ENCODE results near the gene HLA-E. TPM values are rescaled to one million over a fixed set of nuclear protein-coding genes. Genes with fewer than 3 reads are reported as not detected.

Gene HLA-E
- total and polyA plus RNA-seq, 2 experiments from 2014 or later = 15.6 to 36.0 TPM

DNA sequence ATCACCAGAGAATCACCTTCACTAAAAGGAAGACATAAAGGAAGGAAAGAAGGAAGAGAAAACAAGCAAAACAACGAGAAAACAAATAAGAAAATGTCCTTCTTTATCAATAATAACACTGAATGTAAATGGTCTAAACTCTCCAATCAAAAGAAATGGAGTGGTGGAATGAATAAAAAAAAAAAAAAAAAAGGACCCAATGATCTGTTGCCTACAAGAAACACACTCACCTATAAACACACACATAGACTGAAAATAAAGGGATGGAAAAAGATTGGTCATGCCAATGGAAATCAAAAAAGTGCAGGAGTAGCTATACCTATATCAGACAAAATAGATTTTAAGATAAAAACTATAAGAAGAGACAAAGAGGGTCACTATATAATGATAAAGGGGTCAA lies 30.2 kb upstream of the HLA-E start (continued):
- TF ChIP-seq, protein P1, sequence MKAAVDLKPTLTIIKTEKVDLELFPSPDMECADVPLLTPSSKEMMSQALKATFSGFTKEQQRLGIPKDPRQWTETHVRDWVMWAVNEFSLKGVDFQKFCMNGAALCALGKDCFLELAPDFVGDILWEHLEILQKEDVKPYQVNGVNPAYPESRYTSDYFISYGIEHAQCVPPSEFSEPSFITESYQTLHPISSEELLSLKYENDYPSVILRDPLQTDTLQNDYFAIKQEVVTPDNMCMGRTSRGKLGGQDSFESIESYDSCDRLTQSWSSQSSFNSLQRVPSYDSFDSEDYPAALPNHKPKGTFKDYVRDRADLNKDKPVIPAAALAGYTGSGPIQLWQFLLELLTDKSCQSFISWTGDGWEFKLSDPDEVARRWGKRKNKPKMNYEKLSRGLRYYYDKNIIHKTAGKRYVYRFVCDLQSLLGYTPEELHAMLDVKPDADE (IDR thresholded peaks at IDR 0.05) = no peak
- no peak for TF ChIP-seq STAT1 (IDR thresholded peaks at IDR 0.05; ENCODE audit: unreplicated experiment)

DNA sequence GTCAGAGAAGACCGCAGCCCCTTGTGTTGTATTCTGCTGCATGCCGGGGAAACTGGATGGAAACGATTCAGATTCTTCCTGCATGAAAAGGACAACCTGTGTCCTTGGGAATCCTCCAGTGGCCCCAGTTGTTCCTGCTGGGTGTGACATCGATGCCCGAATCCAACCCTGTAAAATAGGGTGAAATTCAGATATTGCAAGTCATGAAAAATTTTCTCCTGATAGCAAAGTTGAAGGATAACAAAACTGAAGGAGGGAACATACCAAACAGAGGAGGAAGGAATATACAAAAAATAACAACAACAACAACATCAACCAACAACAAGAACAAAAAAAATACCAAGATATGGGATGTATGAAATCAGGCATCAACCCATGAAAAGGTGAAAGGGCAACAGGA lies 28.3 kb upstream of the HLA-E start:
- Mint-ChIP-seq H3K4me1 (peaks cover 2% of the 10 kb centered on the region; the same call in 1 of the 3 replicates), H3K36me3 (ENCODE audit: low read depth) (no peaks in the 10 kb centered on the region), H3K27me3 (ENCODE audit: insufficient read depth, low read depth, poor library complexity) (peaks cover 81% of the 10 kb centered on the region), H3K9me3 (no peaks in the 10 kb centered on the region), H3K4me3 (no peak overlapping the region), H3K27ac (no peak overlapping the region)
- no peak for ATAC-seq
- Histone ChIP-seq H3K27ac (ENCODE audit: low read depth) (no peak overlapping the region), H3K4me2 (no peak overlapping the region), H3K36me3 (ENCODE audit: insufficient read depth) (no peaks in the 10 kb centered on the region), H3K9me2 (ENCODE audit: insufficient read depth) (no peaks in the 10 kb centered on the region), H3K4me1 (ENCODE audit: insufficient read depth) (no peaks in the 10 kb centered on the region; the same call in 1 of the 2 replicates), H3K27me3 (ENCODE audit: insufficient read depth) (peaks cover 95% of the 10 kb centered on the region), H3K4me3 (no peak overlapping the region), H2AFZ (no peak overlapping the region), H3F3A (replicated peaks; ENCODE audit: low read depth) (peaks cover 5% of the 10 kb centered on the region; the same call in 1 of the 2 replicates), H3K79me2 (replicated peaks; ENCODE audit: insufficient read depth) (no peaks in the 10 kb centered on the region), H4K20me1 (replicated peaks; ENCODE audit: insufficient read depth) (no peaks in the 10 kb centered on the region; the same call in 1 of the 2 replicates)
- DNase-seq (ENCODE audit: low spot score) = no peak
- TF ChIP-seq ZNF331 (CRISPR knock-in tag; IDR thresholded peaks at IDR 0.05; ENCODE audit: low read depth) (no peak), NANOG (IDR thresholded peaks at IDR 0.05; ENCODE audit: borderline replicate concordance) (no peak), EZH2 (IDR thresholded peaks at IDR 0.05; ENCODE audit: low read depth, unreplicated experiment) (no peak), JUNB (IDR thresholded peaks at IDR 0.05; ENCODE audit: unreplicated experiment) (no peak), EZH2phosphoT487 (IDR thresholded peaks at IDR 0.05; ENCODE audit: unreplicated experiment) (no peak), CREB1 (CRISPR knock-in tag; IDR thresholded peaks at IDR 0.05; ENCODE audit: low read depth) (no peak), POLR2AphosphoS5 (IDR thresholded peaks at IDR 0.05; ENCODE audit: low read depth) (no peak), STAT1 (IDR thresholded peaks at IDR 0.05; ENCODE audit: unreplicated experiment) (no peak)
- TF ChIP-seq, protein P2, sequence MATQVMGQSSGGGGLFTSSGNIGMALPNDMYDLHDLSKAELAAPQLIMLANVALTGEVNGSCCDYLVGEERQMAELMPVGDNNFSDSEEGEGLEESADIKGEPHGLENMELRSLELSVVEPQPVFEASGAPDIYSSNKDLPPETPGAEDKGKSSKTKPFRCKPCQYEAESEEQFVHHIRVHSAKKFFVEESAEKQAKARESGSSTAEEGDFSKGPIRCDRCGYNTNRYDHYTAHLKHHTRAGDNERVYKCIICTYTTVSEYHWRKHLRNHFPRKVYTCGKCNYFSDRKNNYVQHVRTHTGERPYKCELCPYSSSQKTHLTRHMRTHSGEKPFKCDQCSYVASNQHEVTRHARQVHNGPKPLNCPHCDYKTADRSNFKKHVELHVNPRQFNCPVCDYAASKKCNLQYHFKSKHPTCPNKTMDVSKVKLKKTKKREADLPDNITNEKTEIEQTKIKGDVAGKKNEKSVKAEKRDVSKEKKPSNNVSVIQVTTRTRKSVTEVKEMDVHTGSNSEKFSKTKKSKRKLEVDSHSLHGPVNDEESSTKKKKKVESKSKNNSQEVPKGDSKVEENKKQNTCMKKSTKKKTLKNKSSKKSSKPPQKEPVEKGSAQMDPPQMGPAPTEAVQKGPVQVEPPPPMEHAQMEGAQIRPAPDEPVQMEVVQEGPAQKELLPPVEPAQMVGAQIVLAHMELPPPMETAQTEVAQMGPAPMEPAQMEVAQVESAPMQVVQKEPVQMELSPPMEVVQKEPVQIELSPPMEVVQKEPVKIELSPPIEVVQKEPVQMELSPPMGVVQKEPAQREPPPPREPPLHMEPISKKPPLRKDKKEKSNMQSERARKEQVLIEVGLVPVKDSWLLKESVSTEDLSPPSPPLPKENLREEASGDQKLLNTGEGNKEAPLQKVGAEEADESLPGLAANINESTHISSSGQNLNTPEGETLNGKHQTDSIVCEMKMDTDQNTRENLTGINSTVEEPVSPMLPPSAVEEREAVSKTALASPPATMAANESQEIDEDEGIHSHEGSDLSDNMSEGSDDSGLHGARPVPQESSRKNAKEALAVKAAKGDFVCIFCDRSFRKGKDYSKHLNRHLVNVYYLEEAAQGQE (IDR thresholded peaks at IDR 0.05; ENCODE audit: unreplicated experiment) = no peak
- TF ChIP-seq, protein P3, sequence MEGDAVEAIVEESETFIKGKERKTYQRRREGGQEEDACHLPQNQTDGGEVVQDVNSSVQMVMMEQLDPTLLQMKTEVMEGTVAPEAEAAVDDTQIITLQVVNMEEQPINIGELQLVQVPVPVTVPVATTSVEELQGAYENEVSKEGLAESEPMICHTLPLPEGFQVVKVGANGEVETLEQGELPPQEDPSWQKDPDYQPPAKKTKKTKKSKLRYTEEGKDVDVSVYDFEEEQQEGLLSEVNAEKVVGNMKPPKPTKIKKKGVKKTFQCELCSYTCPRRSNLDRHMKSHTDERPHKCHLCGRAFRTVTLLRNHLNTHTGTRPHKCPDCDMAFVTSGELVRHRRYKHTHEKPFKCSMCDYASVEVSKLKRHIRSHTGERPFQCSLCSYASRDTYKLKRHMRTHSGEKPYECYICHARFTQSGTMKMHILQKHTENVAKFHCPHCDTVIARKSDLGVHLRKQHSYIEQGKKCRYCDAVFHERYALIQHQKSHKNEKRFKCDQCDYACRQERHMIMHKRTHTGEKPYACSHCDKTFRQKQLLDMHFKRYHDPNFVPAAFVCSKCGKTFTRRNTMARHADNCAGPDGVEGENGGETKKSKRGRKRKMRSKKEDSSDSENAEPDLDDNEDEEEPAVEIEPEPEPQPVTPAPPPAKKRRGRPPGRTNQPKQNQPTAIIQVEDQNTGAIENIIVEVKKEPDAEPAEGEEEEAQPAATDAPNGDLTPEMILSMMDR (conservative IDR thresholded peaks at IDR 0.05; ENCODE audit: low read depth in 2 of 2) = no peak
- TF ChIP-seq, protein P1 (IDR thresholded peaks at IDR 0.05) = no peak
